ENCODE results near the gene SH2D2A. TPM values are rescaled to one million over a fixed set of nuclear protein-coding genes. Genes with fewer than 3 reads are reported as not detected.
"Not testable (repeated sequence)": the region's sequence is repeated elsewhere in the genome, so short reads cannot be mapped to it uniquely, and the experiment has no call there.

Gene SH2D2A
- total RNA-seq, 1 donor from 2014 or later = 0.88 TPM

GRCh38 chr1:156765666-156766065, 51.0 kb downstream of the SH2D2A start:
- H3K4me3 ChIP-seq = peak overlapping the region; percentile 97

GRCh38 chr1:156765136-156765535, 51.5 kb downstream of the SH2D2A start:
- DNase-seq; H3K4me3 ChIP-seq; H3K27ac ChIP-seq (replicated peaks); intact Hi-C loops (cut with micrococcal nuclease); H3K27me3 ChIP-seq (ENCODE audit: low read depth); H3K36me3 ChIP-seq; H3K9me3 ChIP-seq (replicated peaks): not testable (repeated sequence)
- H3K4me1 ChIP-seq = peaks cover 38% of the 10 kb centered on the region

More at GRCh38 chr1:156765666-156766065, 51.0 kb downstream of the SH2D2A start:
- DNase-seq = no peak
- Histone ChIP-seq H3K27ac (replicated peaks) (peak overlapping the region; percentile 88), H3K27me3 (ENCODE audit: low read depth) (no peaks in the 10 kb centered on the region), H3K9me3 (replicated peaks) (no peaks in the 10 kb centered on the region), H3K36me3 (peaks cover 8% of the 10 kb centered on the region), H3K4me1 (peaks cover 43% of the 10 kb centered on the region)
- intact Hi-C loops (cut with micrococcal nuclease) = no loop called here
- no peak for TF ChIP-seq CTCF (IDR thresholded peaks at IDR 0.05; ENCODE audit: borderline replicate concordance)

GRCh38 chr1:156760796-156761104, 55.9 kb downstream of the SH2D2A start:
- no peak overlapping the region for H3K27ac ChIP-seq (replicated peaks)
- no peak for DNase-seq
- H3K4me1 ChIP-seq = peaks cover 2% of the 10 kb centered on the region
- TF ChIP-seq CTCF (IDR thresholded peaks at IDR 0.05; ENCODE audit: borderline replicate concordance) = no peak
- no peak overlapping the region for H3K4me3 ChIP-seq
- intact Hi-C loops (cut with micrococcal nuclease) = no loop called here
- no peaks in the 10 kb centered on the region for H3K36me3 ChIP-seq
- H3K27me3 ChIP-seq (ENCODE audit: low read depth) = no peaks in the 10 kb centered on the region
- no peaks in the 10 kb centered on the region for H3K9me3 ChIP-seq (replicated peaks)

- Histone ChIP-seq H3K9me3 (replicated peaks) (no peaks in the 10 kb centered on the region), H3K27ac (replicated peaks) (no peak overlapping the region), H3K4me1 (peaks cover 7% of the 10 kb centered on the region), H3K27me3 (ENCODE audit: low read depth) (no peaks in the 10 kb centered on the region), H3K36me3 (no peaks in the 10 kb centered on the region), H3K4me3 (no peak overlapping the region)
- intact Hi-C loops (cut with micrococcal nuclease) = no loop called here
- DNase-seq = no peak
- no peak for TF ChIP-seq CTCF (IDR thresholded peaks at IDR 0.05; ENCODE audit: borderline replicate concordance)
Observed at GRCh38 chr1:156760092-156760795, 56.4 kb downstream of the SH2D2A start.

GRCh38 chr1:156757572-156758253, 58.9 kb downstream of the SH2D2A start:
- H3K4me3 ChIP-seq; DNase-seq; H3K27me3 ChIP-seq (ENCODE audit: low read depth); H3K27ac ChIP-seq (replicated peaks); H3K9me3 ChIP-seq (replicated peaks); intact Hi-C loops (cut with micrococcal nuclease); H3K36me3 ChIP-seq: not testable (repeated sequence)
- H3K4me1 ChIP-seq = peaks cover 20% of the 10 kb centered on the region

- Histone ChIP-seq H3K27me3 (ENCODE audit: low read depth) (no peaks in the 10 kb centered on the region), H3K9me3 (replicated peaks) (no peaks in the 10 kb centered on the region), H3K4me1 (peaks cover 30% of the 10 kb centered on the region), H3K27ac (replicated peaks) (no peak overlapping the region), H3K4me3 (no peak overlapping the region), H3K36me3 (no peaks in the 10 kb centered on the region)
- intact Hi-C loops (cut with micrococcal nuclease) = no loop called here
- no peak for DNase-seq
- TF ChIP-seq CTCF (IDR thresholded peaks at IDR 0.05; ENCODE audit: borderline replicate concordance) = no peak
Observed at GRCh38 chr1:156756355-156756754, 60.3 kb downstream of the SH2D2A start.

Other genes starting within 250 kb of the SH2D2A start
- 0.36 TPM for gene IQGAP3, start 244.3 kb downstream of the SH2D2A start, total RNA-seq
- not detected for gene TTC24, start 237.1 kb downstream of the SH2D2A start, total RNA-seq
- 102 TPM for gene NAXE, start 225.1 kb downstream of the SH2D2A start, total RNA-seq
- gene GPATCH4, start 215.4 kb downstream of the SH2D2A start, total RNA-seq = 15.1 TPM
- gene HAPLN2, start 197.4 kb downstream of the SH2D2A start, total RNA-seq = 1.2 TPM
- 0.05 TPM for gene BCAN, start 174.7 kb downstream of the SH2D2A start, total RNA-seq
- gene NES, start 139.4 kb downstream of the SH2D2A start, total RNA-seq = 164 TPM
- 0.60 TPM for gene CRABP2, start 111.3 kb downstream of the SH2D2A start, total RNA-seq
- 18.1 TPM for gene METTL25B, start 88.4 kb downstream of the SH2D2A start, total RNA-seq
- gene ISG20L2, start 88.1 kb downstream of the SH2D2A start, total RNA-seq = 11.5 TPM
- 92.1 TPM for gene MRPL24, start 75.8 kb downstream of the SH2D2A start, total RNA-seq
- 145 TPM for gene HDGF, start 65.2 kb downstream of the SH2D2A start, total RNA-seq
- gene PRCC, start 49.3 kb downstream of the SH2D2A start, total RNA-seq = 36.3 TPM
- 0.41 TPM for gene INSRR, start 42.3 kb upstream of the SH2D2A start, total RNA-seq
- 1.0 TPM for gene NTRK1, start 44.0 kb upstream of the SH2D2A start, total RNA-seq
- 7.1 TPM for gene PEAR1, start 76.9 kb upstream of the SH2D2A start, total RNA-seq
- gene LRRC71, start 103.8 kb upstream of the SH2D2A start, total RNA-seq = 0.27 TPM
- gene ARHGEF11, start 228.9 kb upstream of the SH2D2A start, total RNA-seq = 29.1 TPM

Measured in left ventricle myocardium inferior (tissue), 1 donor.